ENCODE results near the gene FAM43B.

FAM43B gene

GRCh38 chr1:20603504-20604464, 51.4 kb downstream of the FAM43B start:
- Histone ChIP-seq H3K4me1 (ENCODE audit: control insufficient read depth in 1 of 2, insufficient read depth in 2 of 2, low read length in 2 of 2) (peaks cover 5 to 8% of the 10 kb centered on the region in 2 donors), H3K9me3 (ENCODE audit: control insufficient read depth in 1 of 2, low read length in 2 of 2) (no peaks in the 10 kb centered on the region), H3K4me3 (ENCODE audit: low read depth in 1 of 2, low read length in 2 of 2) (no peak overlapping the region), H3K27me3 (ENCODE audit: control insufficient read depth in 1 of 2, insufficient read depth in 2 of 2, low read length in 2 of 2) (no peaks in the 10 kb centered on the region), H3K36me3 (ENCODE audit: control insufficient read depth in 1 of 2, insufficient read depth in 2 of 2, low read length in 2 of 2) (no peaks in the 10 kb centered on the region), H3K9ac (ENCODE audit: low read depth in 1 of 2, low read length in 2 of 2) (no peak overlapping the region), H3K27ac (ENCODE audit: low read depth, low read length) (no peak overlapping the region)

All from duodenal mucosa (tissue), 2 donors.